GM12878 (cell line): Measurements from ENCODE around the gene MIR17HG.

Experiments used
- ATF2 ChIP-seq: IDR thresholded peaks from 2 replicates; pipeline ENCODE4 v1.6.1; 2012; ENCODE audit warnings: low read length, inconsistent platforms
- BRCA1 ChIP-seq: IDR thresholded peaks from 2 replicates; pipeline ENCODE4 v1.6.1; 2011; ENCODE audit warnings: low read depth, low read length, improper control_type of control experiment
- CBX5 ChIP-seq: sonication (generic); IDR thresholded peaks from 2 replicates; pipeline ENCODE4 v1.6.1; 2016; ENCODE audit warnings: low read depth, moderate library complexity, mild to moderate bottlenecking, inconsistent platforms
- CTCF ChIP-seq, 3 experiments: IDR thresholded peaks in 2 of 3; conservative IDR thresholded peaks in 1 of 3; 2 replicates each; pipeline ENCODE4 v1.5.1; 2011; ENCODE audit warnings: low read depth in 3 of 3, low read length in 3 of 3, mild to moderate bottlenecking in 3 of 3, control low read depth in 2 of 3, moderate library complexity in 2 of 3, inconsistent platforms in 1 of 3, mixed read lengths in 1 of 3; ENCODE audit not compliant: control insufficient read depth in 2 of 3, insufficient read depth in 1 of 3; ENCODE audit errors: extremely low read depth in 1 of 3
- EZH2 ChIP-seq: IDR thresholded peaks from 2 replicates; pipeline ENCODE4 v1.6.1; 2012; ENCODE audit warnings: low read depth, mild to moderate bottlenecking, control low read depth, inconsistent platforms, low read length, borderline replicate concordance; ENCODE audit not compliant: control insufficient read depth
- FOXK2 ChIP-seq: fragments of 450-650 bp; IDR thresholded peaks from 2 replicates; pipeline ENCODE4 v1.6.1; 2017; ENCODE audit warnings: mild to moderate bottlenecking, moderate library complexity
- HDGF ChIP-seq: fragments of 450-650 bp; IDR thresholded peaks from 2 replicates; pipeline ENCODE4 v1.6.1; 2016; ENCODE audit warnings: antibody characterized with exemption
- MYC ChIP-seq: IDR thresholded peaks from 2 replicates; pipeline ENCODE4 v1.6.1; 2011; ENCODE audit warnings: mild to moderate bottlenecking, low read length, moderate library complexity, inconsistent platforms; ENCODE audit not compliant: insufficient read depth, insufficient replicate concordance, insufficient read length, severe bottlenecking
- NBN ChIP-seq: fragments of 450-650 bp; IDR thresholded peaks from 2 replicates; pipeline ENCODE4 v1.6.1; 2016
- POLR2A ChIP-seq: IDR thresholded peaks from 2 replicates; pipeline ENCODE4 v1.6.1; 2011; ENCODE audit warnings: low read depth, mild to moderate bottlenecking, low read length
- POLR2AphosphoS5 ChIP-seq: IDR thresholded peaks from 2 replicates; pipeline ENCODE4 v1.6.1; 2011; ENCODE audit warnings: mild to moderate bottlenecking, low read length, inconsistent platforms
- RAD51 ChIP-seq: fragments of 450-650 bp; IDR thresholded peaks from 2 replicates; pipeline ENCODE4 v1.6.1; 2016; ENCODE audit warnings: moderate library complexity, mild to moderate bottlenecking, inconsistent platforms
- SMC3 ChIP-seq: IDR thresholded peaks from 2 replicates; pipeline ENCODE4 v1.6.1; 2011; ENCODE audit warnings: low read length, improper control_type of control experiment, borderline replicate concordance
- ZNF207 ChIP-seq: fragments of 450-650 bp; IDR thresholded peaks from 2 replicates; pipeline ENCODE4 v1.6.1; 2014; ENCODE audit warnings: antibody characterized with exemption, mild to moderate bottlenecking, borderline replicate concordance

DNA sequence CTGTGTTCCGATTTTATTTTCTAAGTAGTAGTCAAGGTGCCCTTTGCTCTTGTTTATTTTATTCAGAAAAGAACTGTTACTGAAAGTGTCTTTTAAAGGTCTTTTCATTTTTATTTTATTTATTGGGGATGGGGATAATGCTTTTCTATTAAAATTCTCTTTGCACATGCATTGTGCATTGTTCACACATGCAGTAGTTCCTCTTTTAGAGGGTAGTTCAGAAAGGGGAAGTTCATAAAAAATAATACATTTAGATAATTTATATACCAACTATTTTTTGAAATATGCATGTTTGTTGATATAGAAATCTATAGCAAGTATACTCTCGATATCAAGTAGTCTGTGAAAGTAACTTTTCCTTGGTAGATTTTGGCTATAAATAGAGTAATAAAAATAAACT, 54.4 kb downstream of the MIR17HG start:
- no peak for TF ChIP-seq CTCF (IDR thresholded peaks at IDR 0.05 in 2 of 3, conservative IDR thresholded peaks at IDR 0.05 in 1 of 3; ENCODE audit: control insufficient read depth in 2 of 3, extremely low read depth in 1 of 3, insufficient read depth in 1 of 3, low read depth in 3 of 3, low read length in 3 of 3)
- no peak for TF ChIP-seq EZH2
- TF ChIP-seq MYC, result no peak
- no peak for TF ChIP-seq POLR2AphosphoS5
- no peak for TF ChIP-seq CBX5
- TF ChIP-seq SMC3, result no peak
- TF ChIP-seq ZNF207, result no peak
- TF ChIP-seq POLR2A, result no peak
- TF ChIP-seq BRCA1, result no peak
- TF ChIP-seq ATF2, result no peak
- TF ChIP-seq RAD51, result no peak
- TF ChIP-seq FOXK2, result no peak
- no peak for TF ChIP-seq NBN
- TF ChIP-seq HDGF, result no peak
